IPS-18c (cell line): ENCODE results near the gene COL13A1.

Source experiments
- H3K4me3 ChIP-seq: 2 replicates; pipeline ENCODE4 v1.7.0; 2013; ENCODE audit warnings: low read depth, mild to moderate bottlenecking, low read length, moderate library complexity; ENCODE audit not compliant: insufficient read depth
- H3K9me3 ChIP-seq: one replicate; pipeline ENCODE4 v1.6.1; 2013; ENCODE audit warnings: mild to moderate bottlenecking, low read length, moderate library complexity; ENCODE audit not compliant: control insufficient read depth, insufficient read depth

Gene COL13A1

GRCh38 chr10:69955211-69955805 lies 153.6 kb downstream of the COL13A1 start:
- Histone ChIP-seq H3K9me3 (no peaks in the 10 kb centered on the region), H3K4me3 (no peak overlapping the region)

- Histone ChIP-seq H3K9me3 (no peaks in the 10 kb centered on the region), H3K4me3 (no peak overlapping the region)
Measured at GRCh38 chr10:69955897-69956740, 154.4 kb downstream of the COL13A1 start.

- Histone ChIP-seq H3K9me3 (no peaks in the 10 kb centered on the region), H3K4me3 (no peak overlapping the region)
Measured at GRCh38 chr10:69956741-69957230, 155.1 kb downstream of the COL13A1 start.

GRCh38 chr10:69957241-69957885 lies 155.7 kb downstream of the COL13A1 start:
- no peak overlapping the region for H3K4me3 ChIP-seq
- no peaks in the 10 kb centered on the region for H3K9me3 ChIP-seq

- Histone ChIP-seq H3K4me3 (no peak overlapping the region), H3K9me3 (no peaks in the 10 kb centered on the region)
Measured at GRCh38 chr10:69957886-69958555, 156.3 kb downstream of the COL13A1 start.

GRCh38 chr10:69958556-69958902 lies 156.8 kb downstream of the COL13A1 start:
- H3K4me3 ChIP-seq: no peak overlapping the region
- no peaks in the 10 kb centered on the region for H3K9me3 ChIP-seq

GRCh38 chr10:69959911-69960310 lies 158.2 kb downstream of the COL13A1 start:
- Histone ChIP-seq H3K4me3 (no peak overlapping the region), H3K9me3 (no peaks in the 10 kb centered on the region)

GRCh38 chr10:69960606-69960987 lies 158.9 kb downstream of the COL13A1 start:
- no peaks in the 10 kb centered on the region for H3K9me3 ChIP-seq
- no peak overlapping the region for H3K4me3 ChIP-seq

GRCh38 chr10:69960988-69961880 lies 159.5 kb downstream of the COL13A1 start:
- H3K4me3 ChIP-seq: no peak overlapping the region
- no peaks in the 10 kb centered on the region for H3K9me3 ChIP-seq

GRCh38 chr10:69961881-69962745 lies 160.4 kb downstream of the COL13A1 start:
- no peaks in the 10 kb centered on the region for H3K9me3 ChIP-seq
- no peak overlapping the region for H3K4me3 ChIP-seq

GRCh38 chr10:69962746-69963135 lies 161.0 kb downstream of the COL13A1 start:
- H3K9me3 ChIP-seq: no peaks in the 10 kb centered on the region
- H3K4me3 ChIP-seq: no peak overlapping the region

GRCh38 chr10:69963178-69963834 lies 161.6 kb downstream of the COL13A1 start:
- Histone ChIP-seq H3K4me3 (no peak overlapping the region), H3K9me3 (no peaks in the 10 kb centered on the region)

- Histone ChIP-seq H3K9me3 (no peaks in the 10 kb centered on the region), H3K4me3 (no peak overlapping the region)
Measured at GRCh38 chr10:69963835-69964710, 162.4 kb downstream of the COL13A1 start.

GRCh38 chr10:69965086-69965485 lies 163.4 kb downstream of the COL13A1 start:
- no peaks in the 10 kb centered on the region for H3K9me3 ChIP-seq
- no peak overlapping the region for H3K4me3 ChIP-seq
